Measurements from ENCODE around the gene NUTF2.

The NUTF2 gene

DNA sequence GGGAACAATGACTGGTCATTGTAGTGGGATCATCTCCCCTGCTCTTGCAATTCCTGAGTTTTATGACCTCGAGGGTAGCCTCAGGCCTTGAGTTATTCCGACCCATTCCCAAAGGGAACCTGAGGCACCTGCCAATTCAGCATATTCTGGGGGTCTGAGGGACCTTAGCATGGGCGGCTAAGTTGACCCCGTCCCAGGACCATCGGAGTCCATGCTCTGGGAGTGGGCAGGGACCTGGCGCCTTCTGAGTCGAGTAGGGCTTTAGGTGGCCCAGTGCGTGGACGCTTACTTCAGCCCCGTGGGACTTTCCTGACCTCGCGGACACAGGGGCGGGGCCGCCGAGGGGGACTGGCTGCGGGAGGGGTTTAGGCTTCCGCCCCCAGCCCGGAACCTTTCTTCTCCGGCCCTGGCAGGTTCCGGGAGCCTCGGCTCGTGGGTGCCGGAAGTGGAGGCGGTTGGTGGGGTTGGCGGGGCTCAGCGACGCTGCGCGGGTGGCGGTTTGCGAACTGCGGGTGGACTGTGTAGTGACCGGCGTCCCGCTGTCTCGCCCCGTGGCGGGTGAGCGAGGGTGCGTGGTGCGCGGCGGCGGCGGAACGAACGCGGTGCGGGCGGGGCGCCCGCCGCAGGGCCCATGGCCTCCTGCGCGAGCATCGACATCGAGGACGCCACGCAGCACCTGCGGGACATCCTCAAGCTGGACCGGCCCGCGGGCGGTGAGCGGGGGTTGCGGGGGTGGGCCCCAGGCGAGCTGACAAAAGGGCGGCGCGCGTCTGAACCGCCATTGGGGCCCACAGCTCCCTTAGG is 26.1 kb downstream of the NUTF2 start, which contains the start of gene EDC4 (continued):
- TF ChIP-seq ZNF677 (tag by site-specific recombination; IDR thresholded peaks at IDR 0.05) (0 out of 2 replicates have a peak, but pooled peaks have one; percentile 34), ZNF248 (tag by site-specific recombination; IDR thresholded peaks at IDR 0.05) (no peak), ZNF10 (tag by site-specific recombination; IDR thresholded peaks at IDR 0.05) (no peak), ZNF24 (tag by site-specific recombination; IDR thresholded peaks at IDR 0.05) (no peak), ZNF76 (tag by site-specific recombination; IDR thresholded peaks at IDR 0.05; ENCODE audit: borderline replicate concordance, low read depth) (peak; percentile 77; the same call in 1 of the 2 replicates), ZNF521 (tag by site-specific recombination; IDR thresholded peaks at IDR 0.05) (no peak), RBAK (tag by site-specific recombination; IDR thresholded peaks at IDR 0.05) (no peak), ZNF311 (tag by site-specific recombination; IDR thresholded peaks at IDR 0.05; ENCODE audit: borderline replicate concordance) (no peak), SP2 (tag by site-specific recombination; IDR thresholded peaks at IDR 0.05) (peak; percentile 70), ZNF214 (tag by site-specific recombination; IDR thresholded peaks at IDR 0.05; ENCODE audit: borderline replicate concordance) (no peak), ZNF426 (tag by site-specific recombination; IDR thresholded peaks at IDR 0.05) (no peak), ZNF623 (tag by site-specific recombination; IDR thresholded peaks at IDR 0.05) (no peak; the same call in 1 of the 2 replicates), ZNF501 (tag by site-specific recombination; IDR thresholded peaks at IDR 0.05) (peak; percentile 93), ZNF221 (tag by site-specific recombination; IDR thresholded peaks at IDR 0.05; ENCODE audit: borderline replicate concordance) (0 out of 2 replicates have a peak, but pooled peaks have one; percentile 31), ZNF658 (tag by site-specific recombination; IDR thresholded peaks at IDR 0.05) (no peak), ZNF202 (tag by site-specific recombination; IDR thresholded peaks at IDR 0.05; ENCODE audit: borderline replicate concordance) (no peak)
- TF ChIP-seq, protein P1, sequence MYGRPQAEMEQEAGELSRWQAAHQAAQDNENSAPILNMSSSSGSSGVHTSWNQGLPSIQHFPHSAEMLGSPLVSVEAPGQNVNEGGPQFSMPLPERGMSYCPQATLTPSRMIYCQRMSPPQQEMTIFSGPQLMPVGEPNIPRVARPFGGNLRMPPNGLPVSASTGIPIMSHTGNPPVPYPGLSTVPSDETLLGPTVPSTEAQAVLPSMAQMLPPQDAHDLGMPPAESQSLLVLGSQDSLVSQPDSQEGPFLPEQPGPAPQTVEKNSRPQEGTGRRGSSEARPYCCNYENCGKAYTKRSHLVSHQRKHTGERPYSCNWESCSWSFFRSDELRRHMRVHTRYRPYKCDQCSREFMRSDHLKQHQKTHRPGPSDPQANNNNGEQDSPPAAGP (tag by site-specific recombination; IDR thresholded peaks at IDR 0.05) = peak; percentile 86
- TF ChIP-seq, protein P2, sequence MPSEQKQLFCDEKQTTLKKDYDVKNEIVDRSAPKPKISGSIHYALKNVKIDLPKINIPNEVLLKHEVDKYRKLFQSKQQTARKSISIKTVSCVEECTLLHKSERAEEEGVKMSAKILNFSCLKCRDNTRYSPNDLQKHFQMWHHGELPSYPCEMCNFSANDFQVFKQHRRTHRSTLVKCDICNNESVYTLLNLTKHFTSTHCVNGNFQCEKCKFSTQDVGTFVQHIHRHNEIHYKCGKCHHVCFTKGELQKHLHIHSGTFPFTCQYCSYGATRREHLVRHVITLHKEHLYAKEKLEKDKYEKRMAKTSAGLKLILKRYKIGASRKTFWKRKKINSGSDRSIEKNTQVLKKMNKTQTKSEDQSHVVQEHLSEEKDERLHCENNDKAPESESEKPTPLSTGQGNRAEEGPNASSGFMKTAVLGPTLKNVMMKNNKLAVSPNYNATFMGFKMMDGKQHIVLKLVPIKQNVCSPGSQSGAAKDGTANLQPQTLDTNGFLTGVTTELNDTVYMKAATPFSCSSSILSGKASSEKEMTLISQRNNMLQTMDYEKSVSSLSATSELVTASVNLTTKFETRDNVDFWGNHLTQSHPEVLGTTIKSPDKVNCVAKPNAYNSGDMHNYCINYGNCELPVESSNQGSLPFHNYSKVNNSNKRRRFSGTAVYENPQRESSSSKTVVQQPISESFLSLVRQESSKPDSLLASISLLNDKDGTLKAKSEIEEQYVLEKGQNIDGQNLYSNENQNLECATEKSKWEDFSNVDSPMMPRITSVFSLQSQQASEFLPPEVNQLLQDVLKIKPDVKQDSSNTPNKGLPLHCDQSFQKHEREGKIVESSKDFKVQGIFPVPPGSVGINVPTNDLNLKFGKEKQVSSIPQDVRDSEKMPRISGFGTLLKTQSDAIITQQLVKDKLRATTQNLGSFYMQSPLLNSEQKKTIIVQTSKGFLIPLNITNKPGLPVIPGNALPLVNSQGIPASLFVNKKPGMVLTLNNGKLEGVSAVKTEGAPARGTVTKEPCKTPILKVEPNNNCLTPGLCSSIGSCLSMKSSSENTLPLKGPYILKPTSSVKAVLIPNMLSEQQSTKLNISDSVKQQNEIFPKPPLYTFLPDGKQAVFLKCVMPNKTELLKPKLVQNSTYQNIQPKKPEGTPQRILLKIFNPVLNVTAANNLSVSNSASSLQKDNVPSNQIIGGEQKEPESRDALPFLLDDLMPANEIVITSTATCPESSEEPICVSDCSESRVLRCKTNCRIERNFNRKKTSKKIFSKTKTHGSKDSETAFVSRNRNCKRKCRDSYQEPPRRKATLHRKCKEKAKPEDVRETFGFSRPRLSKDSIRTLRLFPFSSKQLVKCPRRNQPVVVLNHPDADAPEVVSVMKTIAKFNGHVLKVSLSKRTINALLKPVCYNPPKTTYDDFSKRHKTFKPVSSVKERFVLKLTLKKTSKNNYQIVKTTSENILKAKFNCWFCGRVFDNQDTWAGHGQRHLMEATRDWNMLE (tag by site-specific recombination; conservative IDR thresholded peaks at IDR 0.05; ENCODE audit: low read depth) = peak; percentile 51; the same call in 1 of the 2 replicates
- TF ChIP-seq, protein P3, sequence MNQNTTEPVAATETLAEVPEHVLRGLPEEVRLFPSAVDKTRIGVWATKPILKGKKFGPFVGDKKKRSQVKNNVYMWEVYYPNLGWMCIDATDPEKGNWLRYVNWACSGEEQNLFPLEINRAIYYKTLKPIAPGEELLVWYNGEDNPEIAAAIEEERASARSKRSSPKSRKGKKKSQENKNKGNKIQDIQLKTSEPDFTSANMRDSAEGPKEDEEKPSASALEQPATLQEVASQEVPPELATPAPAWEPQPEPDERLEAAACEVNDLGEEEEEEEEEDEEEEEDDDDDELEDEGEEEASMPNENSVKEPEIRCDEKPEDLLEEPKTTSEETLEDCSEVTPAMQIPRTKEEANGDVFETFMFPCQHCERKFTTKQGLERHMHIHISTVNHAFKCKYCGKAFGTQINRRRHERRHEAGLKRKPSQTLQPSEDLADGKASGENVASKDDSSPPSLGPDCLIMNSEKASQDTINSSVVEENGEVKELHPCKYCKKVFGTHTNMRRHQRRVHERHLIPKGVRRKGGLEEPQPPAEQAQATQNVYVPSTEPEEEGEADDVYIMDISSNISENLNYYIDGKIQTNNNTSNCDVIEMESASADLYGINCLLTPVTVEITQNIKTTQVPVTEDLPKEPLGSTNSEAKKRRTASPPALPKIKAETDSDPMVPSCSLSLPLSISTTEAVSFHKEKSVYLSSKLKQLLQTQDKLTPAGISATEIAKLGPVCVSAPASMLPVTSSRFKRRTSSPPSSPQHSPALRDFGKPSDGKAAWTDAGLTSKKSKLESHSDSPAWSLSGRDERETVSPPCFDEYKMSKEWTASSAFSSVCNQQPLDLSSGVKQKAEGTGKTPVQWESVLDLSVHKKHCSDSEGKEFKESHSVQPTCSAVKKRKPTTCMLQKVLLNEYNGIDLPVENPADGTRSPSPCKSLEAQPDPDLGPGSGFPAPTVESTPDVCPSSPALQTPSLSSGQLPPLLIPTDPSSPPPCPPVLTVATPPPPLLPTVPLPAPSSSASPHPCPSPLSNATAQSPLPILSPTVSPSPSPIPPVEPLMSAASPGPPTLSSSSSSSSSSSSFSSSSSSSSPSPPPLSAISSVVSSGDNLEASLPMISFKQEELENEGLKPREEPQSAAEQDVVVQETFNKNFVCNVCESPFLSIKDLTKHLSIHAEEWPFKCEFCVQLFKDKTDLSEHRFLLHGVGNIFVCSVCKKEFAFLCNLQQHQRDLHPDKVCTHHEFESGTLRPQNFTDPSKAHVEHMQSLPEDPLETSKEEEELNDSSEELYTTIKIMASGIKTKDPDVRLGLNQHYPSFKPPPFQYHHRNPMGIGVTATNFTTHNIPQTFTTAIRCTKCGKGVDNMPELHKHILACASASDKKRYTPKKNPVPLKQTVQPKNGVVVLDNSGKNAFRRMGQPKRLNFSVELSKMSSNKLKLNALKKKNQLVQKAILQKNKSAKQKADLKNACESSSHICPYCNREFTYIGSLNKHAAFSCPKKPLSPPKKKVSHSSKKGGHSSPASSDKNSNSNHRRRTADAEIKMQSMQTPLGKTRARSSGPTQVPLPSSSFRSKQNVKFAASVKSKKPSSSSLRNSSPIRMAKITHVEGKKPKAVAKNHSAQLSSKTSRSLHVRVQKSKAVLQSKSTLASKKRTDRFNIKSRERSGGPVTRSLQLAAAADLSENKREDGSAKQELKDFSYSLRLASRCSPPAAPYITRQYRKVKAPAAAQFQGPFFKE (tag by site-specific recombination; IDR thresholded peaks at IDR 0.05; ENCODE audit: borderline replicate concordance) = 0 out of 2 replicates have a peak, but pooled peaks have one; percentile 33
- TF ChIP-seq, protein P4, sequence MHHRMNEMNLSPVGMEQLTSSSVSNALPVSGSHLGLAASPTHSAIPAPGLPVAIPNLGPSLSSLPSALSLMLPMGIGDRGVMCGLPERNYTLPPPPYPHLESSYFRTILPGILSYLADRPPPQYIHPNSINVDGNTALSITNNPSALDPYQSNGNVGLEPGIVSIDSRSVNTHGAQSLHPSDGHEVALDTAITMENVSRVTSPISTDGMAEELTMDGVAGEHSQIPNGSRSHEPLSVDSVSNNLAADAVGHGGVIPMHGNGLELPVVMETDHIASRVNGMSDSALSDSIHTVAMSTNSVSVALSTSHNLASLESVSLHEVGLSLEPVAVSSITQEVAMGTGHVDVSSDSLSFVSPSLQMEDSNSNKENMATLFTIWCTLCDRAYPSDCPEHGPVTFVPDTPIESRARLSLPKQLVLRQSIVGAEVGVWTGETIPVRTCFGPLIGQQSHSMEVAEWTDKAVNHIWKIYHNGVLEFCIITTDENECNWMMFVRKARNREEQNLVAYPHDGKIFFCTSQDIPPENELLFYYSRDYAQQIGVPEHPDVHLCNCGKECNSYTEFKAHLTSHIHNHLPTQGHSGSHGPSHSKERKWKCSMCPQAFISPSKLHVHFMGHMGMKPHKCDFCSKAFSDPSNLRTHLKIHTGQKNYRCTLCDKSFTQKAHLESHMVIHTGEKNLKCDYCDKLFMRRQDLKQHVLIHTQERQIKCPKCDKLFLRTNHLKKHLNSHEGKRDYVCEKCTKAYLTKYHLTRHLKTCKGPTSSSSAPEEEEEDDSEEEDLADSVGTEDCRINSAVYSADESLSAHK (tag by site-specific recombination; IDR thresholded peaks at IDR 0.05) = peak; percentile 54; the same call in 1 of the 2 replicates
- TF ChIP-seq, protein P5, sequence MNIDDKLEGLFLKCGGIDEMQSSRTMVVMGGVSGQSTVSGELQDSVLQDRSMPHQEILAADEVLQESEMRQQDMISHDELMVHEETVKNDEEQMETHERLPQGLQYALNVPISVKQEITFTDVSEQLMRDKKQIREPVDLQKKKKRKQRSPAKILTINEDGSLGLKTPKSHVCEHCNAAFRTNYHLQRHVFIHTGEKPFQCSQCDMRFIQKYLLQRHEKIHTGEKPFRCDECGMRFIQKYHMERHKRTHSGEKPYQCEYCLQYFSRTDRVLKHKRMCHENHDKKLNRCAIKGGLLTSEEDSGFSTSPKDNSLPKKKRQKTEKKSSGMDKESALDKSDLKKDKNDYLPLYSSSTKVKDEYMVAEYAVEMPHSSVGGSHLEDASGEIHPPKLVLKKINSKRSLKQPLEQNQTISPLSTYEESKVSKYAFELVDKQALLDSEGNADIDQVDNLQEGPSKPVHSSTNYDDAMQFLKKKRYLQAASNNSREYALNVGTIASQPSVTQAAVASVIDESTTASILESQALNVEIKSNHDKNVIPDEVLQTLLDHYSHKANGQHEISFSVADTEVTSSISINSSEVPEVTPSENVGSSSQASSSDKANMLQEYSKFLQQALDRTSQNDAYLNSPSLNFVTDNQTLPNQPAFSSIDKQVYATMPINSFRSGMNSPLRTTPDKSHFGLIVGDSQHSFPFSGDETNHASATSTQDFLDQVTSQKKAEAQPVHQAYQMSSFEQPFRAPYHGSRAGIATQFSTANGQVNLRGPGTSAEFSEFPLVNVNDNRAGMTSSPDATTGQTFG (tag by site-specific recombination; IDR thresholded peaks at IDR 0.05; ENCODE audit: borderline replicate concordance) = no peak; the same call in 1 of the 2 replicates
